GM19193 (cell line): Measurements from ENCODE around the gene RIPOR2.

Source experiments
- POLR2A ChIP-seq: IDR thresholded peaks from 4 replicates; pipeline ENCODE4 v1.6.1; 2011; ENCODE audit not compliant: insufficient read depth, insufficient read length; ENCODE audit errors: extremely low read depth

The RIPOR2 gene

GRCh38 chr6:24867104-24867703 lies 68.6 kb downstream of the RIPOR2 start:
- TF ChIP-seq POLR2A: no peak

GRCh38 chr6:24865161-24865560 lies 70.6 kb downstream of the RIPOR2 start:
- no peak for TF ChIP-seq POLR2A

GRCh38 chr6:24864343-24864742 lies 71.4 kb downstream of the RIPOR2 start:
- no peak for TF ChIP-seq POLR2A

- no peak for TF ChIP-seq POLR2A
Measured at GRCh38 chr6:24861934-24862333, 73.8 kb downstream of the RIPOR2 start.

GRCh38 chr6:24859608-24860200 lies 76.1 kb downstream of the RIPOR2 start:
- TF ChIP-seq POLR2A: no peak

DNA sequence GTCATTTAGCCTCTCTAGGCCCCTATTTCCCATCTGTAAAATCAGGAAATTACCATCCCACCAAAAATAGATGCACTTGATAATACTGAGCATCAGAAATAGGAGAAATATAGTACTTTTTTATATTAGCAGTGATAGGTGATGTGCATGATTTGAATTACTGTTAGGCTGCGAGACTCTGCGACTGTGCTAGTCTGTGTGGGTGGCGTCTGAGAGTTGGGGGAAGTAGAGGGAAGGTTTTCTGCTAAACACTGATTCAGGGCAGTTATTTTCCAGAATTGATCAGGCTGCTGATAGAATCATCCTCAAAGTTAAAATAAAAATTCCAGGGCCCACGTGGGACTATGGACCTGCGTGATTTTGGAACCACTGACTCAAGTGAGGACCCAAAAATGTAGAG lies 76.6 kb downstream of the RIPOR2 start:
- TF ChIP-seq POLR2A: no peak

DNA sequence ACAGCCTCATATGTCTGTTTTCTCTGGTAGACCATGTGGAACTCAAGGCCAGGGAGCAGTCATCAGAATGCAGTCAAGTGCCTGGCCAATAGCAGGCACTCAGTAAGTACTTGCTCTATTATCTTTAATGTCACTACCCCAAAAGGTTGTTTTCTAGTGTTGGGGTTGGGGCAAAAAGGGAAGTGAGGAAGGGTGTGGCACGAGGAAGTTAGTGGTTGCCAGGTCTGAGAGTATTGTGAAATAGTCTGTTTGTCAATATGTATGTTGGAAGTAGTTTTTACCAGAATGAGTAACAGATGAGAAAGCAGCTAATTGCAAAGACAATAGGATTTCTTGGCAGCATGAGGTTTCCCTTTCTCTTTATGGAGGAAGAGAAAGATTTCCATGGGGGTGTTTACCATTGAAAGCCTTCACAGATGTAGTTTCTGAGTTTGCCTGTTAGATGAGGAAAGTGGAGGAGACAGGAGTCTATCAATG lies 77.5 kb downstream of the RIPOR2 start:
- no peak for TF ChIP-seq POLR2A

DNA sequence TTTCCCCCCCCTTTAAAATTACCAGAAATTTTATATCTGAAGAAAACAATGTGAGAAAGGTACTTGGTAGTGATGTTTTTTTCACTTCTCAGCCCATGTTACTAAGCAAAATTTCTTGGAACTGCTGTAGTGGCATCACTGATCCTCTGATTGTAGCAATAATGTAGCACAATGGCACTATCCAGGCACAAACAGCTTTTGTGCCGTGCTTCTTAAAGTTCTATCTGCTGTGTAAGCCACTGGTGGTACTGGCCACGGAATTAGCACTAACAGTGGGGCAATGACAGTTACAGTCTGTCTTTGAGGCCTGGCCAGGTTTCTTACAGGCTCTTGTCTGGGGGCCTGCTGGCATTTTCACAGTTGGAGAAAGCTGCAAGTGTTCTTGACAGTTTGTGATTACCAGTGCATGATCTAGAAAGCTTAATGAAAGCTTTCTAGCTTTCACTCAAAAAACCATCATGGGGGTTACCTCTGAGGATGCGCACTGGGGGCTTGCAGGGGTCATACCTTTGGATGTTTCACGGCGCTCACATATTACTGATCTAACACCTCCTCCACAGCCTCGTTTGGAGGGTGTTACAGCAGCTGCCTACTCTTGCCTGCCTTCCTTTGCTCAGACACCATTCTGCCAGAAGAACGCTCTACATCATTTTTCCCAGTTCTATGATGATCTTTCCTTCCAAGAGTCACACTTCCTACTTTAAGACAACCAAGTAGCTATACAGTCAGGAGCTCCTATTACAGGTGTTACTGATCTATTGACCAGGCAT lies 78.7 kb downstream of the RIPOR2 start:
- no peak for TF ChIP-seq POLR2A

DNA sequence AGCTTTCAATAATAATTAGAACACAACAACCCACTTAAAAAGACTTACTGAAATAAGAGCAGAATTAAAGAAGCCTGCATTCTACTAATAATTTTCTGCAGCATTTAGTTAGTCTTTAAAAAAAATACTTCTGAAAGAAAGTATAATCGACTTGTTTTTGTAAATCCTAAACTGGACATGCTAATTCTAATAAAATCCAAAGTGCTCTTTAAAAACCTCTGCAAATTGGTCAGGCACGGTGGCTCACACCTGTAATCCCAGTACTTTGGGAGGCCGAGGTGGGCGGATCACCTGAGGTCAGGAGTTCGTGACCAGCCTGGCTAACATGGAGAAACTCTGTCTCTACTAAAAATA lies 79.5 kb downstream of the RIPOR2 start:
- TF ChIP-seq POLR2A: no peak

GRCh38 chr6:24855395-24856245 lies 80.1 kb downstream of the RIPOR2 start:
- no peak for TF ChIP-seq POLR2A

DNA sequence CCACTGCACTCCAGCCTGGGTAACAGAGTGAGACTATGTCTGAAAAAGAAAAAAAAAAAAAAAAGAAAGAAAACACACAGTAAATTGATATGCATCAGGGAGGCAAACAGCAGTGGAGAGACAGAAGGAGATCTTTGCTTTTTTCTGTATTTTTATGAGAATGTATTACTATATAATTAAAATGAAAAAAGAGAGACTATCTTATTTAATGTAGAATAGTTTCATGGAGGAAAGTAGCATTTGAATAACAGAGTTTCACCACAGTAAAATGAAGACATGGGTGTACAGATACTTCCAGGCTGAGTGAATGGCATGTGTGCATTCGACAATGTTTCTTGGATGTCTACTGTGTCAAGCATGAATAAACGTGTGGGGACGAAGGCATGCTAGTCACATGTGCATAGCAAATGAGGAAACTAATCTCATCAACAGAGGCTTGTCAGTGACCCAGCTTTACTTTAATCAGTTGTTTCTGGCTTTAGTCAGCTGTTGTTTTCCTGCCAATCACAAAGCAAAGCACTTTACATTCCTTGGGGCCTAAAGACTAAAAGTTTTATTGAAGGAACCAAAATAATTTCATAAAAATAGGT lies 81.6 kb downstream of the RIPOR2 start:
- TF ChIP-seq POLR2A: no peak

GRCh38 chr6:24851086-24851485 lies 84.7 kb downstream of the RIPOR2 start:
- TF ChIP-seq POLR2A: no peak

- no peak for TF ChIP-seq POLR2A
Measured at GRCh38 chr6:24849713-24850112, 86.0 kb downstream of the RIPOR2 start.

DNA sequence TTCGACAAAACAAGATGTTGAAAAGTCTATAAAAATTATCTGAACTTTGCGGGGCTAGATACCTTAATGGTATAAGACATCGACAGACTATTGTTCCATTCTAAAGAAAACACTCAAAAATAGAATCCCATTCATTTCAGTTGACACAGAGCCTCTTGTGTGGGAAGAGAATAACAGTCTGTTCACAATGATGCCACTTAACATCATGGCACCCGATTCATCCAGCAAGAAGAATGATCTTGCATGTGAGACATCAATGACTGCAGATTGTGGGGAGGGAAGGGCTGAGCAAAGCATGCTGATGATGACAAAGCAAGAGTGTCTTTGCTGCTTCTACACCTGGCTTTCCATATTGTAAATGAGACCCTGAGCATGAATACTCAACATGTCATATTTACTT lies 87.3 kb downstream of the RIPOR2 start:
- TF ChIP-seq POLR2A: no peak

DNA sequence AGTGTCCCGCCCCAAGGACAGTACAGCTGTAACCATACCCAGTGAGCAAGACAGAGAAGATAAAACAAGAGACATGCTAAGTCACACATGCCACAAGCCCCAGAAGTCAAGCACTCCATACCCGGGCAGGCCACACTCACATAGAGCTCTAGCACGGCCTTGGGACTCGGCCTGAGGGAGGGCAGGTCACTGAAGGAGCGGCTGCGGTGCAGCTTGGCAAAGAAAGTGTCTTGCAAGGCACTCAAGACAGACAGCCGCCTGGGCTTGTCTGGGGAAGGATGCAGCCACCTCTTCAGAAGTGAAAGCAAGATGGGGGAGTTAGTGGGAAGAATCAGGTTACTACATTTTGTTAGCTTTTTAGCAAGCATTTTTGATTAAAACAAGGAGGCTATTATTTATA lies 88.4 kb downstream of the RIPOR2 start:
- no peak for TF ChIP-seq POLR2A
